ENCODE results near the gene TLR8. TPM values are rescaled to one million over a fixed set of nuclear protein-coding genes. Genes with fewer than 3 reads are reported as not detected.

Gene TLR8
- total and polyA plus RNA-seq, 10 of the 15 experiments (the other 5 are each of a cell fraction or from before 2014, with no cell fraction given), result 0.04 TPM; not detected in 9

DNA sequence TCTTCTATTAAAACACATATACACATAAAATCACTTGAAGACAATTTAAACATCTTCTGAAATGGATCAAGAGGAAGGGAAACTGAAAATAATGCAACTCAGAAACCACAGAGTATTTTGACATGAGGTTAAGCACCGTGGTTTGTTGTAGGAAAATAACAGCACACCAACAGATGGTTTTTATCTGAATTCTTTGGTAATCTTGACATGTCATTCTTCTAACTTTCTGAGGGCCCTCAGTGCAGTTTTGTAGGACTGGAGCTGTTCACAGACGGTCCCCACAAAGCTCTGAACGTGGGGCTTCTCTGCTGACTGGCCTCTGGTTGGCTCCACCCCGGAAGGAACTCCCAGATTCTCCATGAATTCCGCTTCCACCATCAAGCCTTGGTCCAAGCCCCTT, 16.0 kb upstream of the TLR8 start (continued):
- TF ChIP-seq, protein P1, sequence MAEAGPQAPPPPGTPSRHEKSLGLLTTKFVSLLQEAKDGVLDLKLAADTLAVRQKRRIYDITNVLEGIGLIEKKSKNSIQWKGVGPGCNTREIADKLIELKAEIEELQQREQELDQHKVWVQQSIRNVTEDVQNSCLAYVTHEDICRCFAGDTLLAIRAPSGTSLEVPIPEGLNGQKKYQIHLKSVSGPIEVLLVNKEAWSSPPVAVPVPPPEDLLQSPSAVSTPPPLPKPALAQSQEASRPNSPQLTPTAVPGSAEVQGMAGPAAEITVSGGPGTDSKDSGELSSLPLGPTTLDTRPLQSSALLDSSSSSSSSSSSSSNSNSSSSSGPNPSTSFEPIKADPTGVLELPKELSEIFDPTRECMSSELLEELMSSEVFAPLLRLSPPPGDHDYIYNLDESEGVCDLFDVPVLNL (IDR thresholded peaks at IDR 0.05; ENCODE audit: low read depth, low read length), result no peak
- no peak for TF ChIP-seq IRF4 (IDR thresholded peaks at IDR 0.05; ENCODE audit: low read depth, low read length)
- no peak for TF ChIP-seq ZZZ3 (IDR thresholded peaks at IDR 0.05; ENCODE audit: control insufficient read depth, insufficient read length, low read depth)
- TF ChIP-seq EP300 (IDR thresholded peaks at IDR 0.05; ENCODE audit: borderline replicate concordance in 1 of 2, control insufficient read depth in 1 of 2, low read depth in 2 of 2, low read length in 2 of 2), result peak; percentile 86 to 94
- TF ChIP-seq CUX1 (IDR thresholded peaks at IDR 0.05; ENCODE audit: insufficient replicate concordance, low read depth, low read length), result peak; percentile 68
- no peak for TF ChIP-seq SIX5 (IDR thresholded peaks at IDR 0.05; ENCODE audit: low read depth, low read length, severe bottlenecking)
- TF ChIP-seq WRNIP1 (IDR thresholded peaks at IDR 0.05; ENCODE audit: borderline replicate concordance, low read depth, low read length), result no peak
- TF ChIP-seq KLF5 (IDR thresholded peaks at IDR 0.05; ENCODE audit: partially characterized antibody), result no peak
- TF ChIP-seq SP1 (IDR thresholded peaks at IDR 0.05; ENCODE audit: low read depth, low read length), result peak; percentile 23
- no peak for TF ChIP-seq CEBPZ (IDR thresholded peaks at IDR 0.05; ENCODE audit: low read depth, low read length)
- no peak for TF ChIP-seq USF2 (IDR thresholded peaks at IDR 0.05; ENCODE audit: borderline replicate concordance, low read depth, low read length)
- 0 out of 2 replicates have a peak, but pooled peaks have one; percentile 22 for TF ChIP-seq GABPA (IDR thresholded peaks at IDR 0.05; ENCODE audit: low read depth)
